COR-L47 (cell line): ENCODE results near the gene CPNE5.
"Not testable (repeated sequence)": the region's sequence is repeated elsewhere in the genome, so short reads cannot be mapped to it uniquely, and the experiment has no call there.

Experiments
- DNase-seq: peaks from one replicate; lab custom pipeline; 2025; lab: John Stamatoyannopoulos, UW

CPNE5 gene

DNA sequence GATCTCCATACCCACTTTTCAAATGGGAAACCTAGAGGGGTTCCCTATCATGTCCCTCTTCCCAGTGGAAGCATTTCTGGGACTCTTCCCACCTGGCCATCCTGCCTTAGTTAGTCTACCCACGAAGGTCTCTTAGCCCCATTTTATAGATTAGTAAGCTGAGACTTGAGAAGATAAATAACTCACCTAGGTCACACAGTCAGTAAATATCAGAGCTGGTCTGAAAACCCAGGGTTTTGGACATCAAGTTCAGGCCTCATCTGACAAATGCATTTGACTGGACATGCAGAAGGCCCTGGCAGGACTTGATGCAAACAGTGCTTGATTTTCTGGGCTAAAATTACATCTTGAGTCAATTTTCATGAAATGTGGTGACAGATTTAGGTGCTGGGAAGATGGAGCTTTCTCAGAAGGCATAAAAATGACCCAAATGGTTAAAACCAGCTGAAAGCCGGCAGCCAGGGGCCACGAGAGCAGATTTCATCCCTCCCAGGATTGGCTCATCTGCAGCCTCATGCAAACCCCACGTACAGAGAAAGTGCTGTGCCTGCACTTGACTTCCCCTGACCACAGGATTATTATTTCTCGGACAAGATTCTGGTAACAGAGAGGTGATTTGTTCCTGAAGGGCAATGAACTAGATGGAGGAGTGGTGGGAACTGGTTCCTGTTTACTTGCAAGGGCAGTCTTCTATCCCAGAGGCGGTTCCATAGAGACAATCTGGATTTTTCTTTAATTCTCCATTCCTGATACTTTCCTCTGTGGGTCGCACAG lies 23.1 kb downstream of the CPNE5 start:
- no peak for DNase-seq

GRCh38 chr6:36814249-36814648 lies 25.0 kb downstream of the CPNE5 start:
- DNase-seq = no peak

GRCh38 chr6:36813526-36813925 lies 25.7 kb downstream of the CPNE5 start:
- DNase-seq = no peak

DNA sequence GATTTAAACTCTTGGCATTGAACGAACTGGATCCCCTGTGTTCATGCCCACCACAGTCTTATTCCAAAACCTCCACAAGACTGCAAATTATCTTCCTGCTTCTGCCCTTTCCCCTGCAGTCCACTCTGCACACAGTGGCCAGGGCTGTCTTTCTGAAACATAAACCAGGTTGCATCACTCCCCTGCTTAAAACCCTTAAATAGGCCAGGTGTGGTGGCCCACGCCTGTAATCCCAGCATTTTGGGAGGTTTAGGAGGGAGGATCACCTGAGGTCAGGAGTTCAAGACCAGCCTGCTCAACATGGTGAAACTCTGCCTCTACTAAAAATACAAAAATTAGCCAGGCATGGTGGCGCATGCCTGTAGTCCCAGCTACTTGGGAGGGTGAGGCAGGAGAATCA lies 26.2 kb downstream of the CPNE5 start:
- not testable (repeated sequence) for DNase-seq

DNA sequence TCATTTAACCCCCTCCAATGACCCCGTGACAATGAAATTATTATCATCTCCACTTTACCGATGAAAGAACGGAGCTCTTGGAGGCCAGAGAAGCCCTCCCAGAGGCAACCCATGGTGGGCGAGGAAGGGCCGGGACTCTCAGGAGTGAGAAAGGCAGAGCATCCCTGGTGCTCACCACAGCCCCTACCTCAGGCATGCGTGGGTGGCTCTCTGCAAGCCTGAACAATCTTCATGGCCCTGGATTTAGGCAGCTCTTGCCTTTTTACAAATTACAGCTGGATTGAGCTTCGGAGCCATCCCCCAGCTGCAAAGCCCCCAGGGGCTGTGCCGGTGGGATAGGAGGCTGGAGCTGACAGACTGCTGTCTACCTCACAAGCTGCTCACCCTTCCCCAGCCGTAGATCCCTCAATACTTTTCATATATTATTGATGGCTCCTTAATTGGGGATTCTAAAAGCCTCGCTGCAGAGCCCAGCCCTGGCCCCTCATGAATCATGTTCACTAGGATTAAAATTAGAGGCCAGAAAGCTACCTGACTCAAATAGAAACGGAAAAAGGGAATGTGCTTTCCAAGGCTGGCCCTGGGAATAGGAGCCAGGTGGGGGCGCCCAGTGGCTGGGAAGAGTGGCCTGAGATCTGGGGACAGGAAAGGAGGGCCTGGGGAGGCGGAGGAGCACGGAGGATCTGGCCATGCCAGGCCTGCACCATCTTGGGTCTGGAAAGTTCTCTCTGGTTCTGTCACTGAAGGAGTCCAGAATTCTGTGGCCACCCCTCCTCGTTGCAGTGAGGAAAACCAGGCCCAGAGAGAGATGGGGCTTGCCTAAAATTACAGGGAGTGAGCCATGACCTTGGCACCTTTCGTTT lies 29.1 kb downstream of the CPNE5 start:
- DNase-seq = no peak

DNA sequence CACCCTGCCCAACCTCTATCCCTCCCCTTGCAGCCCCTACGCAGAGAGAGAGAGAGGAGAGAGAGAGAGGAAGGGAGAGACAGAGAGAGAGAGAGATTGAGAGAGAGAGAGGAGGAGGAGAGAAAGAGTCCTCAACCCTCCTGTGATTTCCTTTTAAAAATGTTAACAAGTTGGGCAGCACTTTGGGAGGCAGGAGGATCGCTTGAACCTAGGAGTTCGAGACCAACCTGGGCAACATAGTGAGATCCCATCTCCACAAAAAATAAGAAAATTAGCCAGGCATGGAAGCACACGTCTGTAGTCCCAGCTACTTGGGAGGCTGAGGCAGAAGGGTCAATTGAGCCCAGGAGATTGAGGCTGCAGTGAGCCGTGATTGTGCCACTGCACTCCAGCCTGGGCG lies 30.1 kb downstream of the CPNE5 start:
- no peak for DNase-seq

DNA sequence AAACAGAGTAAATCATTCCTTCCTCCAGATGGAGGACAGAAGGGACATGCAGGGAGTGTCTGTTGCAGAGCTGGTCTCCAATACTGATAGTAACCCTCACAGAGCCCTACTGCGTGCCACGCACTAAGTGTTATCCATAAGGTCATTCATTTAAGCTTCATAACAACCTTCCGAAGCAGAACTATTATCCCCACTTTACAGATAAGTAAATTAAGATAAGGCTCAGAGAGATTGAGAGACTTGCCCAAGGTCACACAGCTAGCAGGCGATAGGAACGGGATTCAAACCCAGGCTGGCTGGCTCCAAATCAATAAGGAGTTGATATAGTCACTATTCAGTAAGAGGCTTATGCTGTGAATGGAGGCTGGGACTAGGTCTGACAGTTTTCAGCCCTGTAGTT lies 30.6 kb downstream of the CPNE5 start:
- no peak for DNase-seq

- no peak for DNase-seq
Observed at GRCh38 chr6:36807750-36808149, 31.5 kb downstream of the CPNE5 start.

DNA sequence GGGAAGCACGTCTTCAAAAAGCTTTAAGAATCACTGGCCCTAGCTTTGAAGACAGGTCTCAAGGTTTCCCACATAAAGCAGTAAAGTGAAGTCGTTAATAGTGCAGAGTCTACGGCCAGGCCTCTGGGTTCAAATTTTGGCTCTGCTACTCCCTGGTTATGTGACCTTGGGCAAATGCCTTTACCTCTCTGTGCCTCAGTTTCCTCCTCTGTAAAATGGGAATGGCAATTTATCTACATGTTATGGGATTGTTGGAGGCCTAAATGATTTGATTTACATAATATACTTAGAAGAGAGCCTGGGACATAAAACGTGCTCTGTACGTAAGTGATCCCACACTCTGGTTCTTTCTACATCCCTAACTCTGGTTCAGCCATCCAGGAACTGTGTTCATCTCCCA lies 32.1 kb downstream of the CPNE5 start:
- no peak for DNase-seq

GRCh38 chr6:36805917-36806316 lies 33.3 kb downstream of the CPNE5 start:
- DNase-seq = no peak

DNA sequence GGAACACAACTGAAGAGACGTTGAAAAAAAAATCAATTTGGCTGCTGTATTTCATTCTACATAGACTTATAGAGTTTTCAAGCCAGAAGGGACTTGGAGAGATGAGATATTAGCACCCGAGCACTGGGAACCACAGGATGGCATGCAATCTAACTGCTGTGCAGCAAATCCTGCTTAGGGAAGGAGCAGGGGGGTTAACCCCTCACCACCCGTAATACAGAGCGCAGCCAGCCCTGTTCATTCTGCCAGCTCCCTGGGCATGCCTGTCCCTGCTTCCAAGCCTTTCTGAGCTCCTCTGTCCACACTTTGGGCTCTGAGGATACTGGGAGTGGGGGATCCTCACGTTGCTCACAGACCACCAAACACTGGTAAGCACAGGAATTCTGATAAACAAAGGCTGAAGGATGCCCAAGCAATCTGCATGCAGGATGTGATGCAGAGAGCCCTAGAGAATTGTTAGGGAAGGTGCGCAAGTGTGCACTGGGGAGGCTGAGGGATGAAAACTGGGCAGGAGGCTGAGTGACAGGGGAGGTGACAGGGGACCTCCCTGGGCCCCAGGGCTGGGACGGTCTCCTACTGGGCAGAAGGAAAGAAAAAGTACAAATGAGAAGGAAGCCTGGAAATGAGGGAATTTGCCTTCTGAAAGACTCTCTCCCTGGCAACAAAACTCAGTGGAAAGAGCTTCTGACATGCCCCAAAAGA lies 34.0 kb downstream of the CPNE5 start:
- DNase-seq = no peak

DNA sequence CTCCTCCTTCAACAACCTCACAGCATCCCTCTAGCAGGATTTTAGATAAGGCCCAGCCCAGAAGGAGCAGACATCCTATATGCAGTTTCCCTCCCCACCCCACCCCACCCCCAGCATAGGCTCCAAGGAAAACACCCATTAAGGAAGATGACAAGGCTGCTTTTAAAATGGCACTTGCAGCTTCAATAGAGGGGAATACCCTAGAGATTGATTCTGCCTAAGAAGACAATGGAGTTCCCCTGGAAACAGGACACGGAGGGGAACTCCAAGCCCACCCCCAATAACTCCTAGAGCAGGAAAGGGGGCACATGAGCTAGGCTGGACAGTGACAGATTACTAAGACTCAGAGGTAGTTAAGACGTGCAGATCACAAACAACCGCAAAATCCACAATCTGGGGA lies 34.7 kb downstream of the CPNE5 start:
- no peak for DNase-seq

DNA sequence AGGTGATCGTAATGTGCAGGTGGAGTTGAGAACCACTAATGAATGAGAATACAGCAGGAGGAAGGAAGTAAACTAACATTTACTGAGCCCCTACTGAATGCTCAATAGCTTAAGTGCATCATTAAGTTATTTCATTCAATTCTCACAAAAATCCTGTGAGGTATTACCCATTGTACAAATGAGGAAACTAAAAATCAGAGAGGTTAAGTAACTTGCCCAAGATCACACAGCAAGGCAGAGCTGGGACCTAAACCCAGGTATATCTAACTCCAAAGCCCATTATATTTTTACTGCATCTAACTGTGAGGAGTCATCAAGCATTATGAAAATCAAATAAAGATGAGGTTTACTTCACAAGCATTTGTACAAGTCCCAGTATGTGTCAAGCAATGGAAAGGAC lies 35.3 kb downstream of the CPNE5 start:
- DNase-seq = no peak

DNA sequence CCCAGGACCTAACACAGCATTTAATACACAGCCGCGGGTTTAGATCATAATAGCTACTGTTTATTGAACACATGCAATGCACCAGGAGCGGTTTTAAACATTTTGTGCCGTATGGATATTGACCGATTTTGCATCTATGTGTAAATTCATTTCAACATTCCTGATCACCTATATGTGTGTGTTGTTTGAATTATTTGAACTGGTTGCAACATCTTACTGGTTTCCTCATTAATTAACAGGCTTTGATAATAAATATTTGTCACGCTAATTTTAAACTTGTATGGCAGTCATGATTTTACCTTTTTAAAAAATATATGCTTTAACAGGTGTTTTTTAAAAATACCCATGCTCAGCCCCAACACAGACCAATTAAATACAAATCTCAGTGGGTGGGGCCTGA lies 35.8 kb downstream of the CPNE5 start:
- no peak for DNase-seq

DNA sequence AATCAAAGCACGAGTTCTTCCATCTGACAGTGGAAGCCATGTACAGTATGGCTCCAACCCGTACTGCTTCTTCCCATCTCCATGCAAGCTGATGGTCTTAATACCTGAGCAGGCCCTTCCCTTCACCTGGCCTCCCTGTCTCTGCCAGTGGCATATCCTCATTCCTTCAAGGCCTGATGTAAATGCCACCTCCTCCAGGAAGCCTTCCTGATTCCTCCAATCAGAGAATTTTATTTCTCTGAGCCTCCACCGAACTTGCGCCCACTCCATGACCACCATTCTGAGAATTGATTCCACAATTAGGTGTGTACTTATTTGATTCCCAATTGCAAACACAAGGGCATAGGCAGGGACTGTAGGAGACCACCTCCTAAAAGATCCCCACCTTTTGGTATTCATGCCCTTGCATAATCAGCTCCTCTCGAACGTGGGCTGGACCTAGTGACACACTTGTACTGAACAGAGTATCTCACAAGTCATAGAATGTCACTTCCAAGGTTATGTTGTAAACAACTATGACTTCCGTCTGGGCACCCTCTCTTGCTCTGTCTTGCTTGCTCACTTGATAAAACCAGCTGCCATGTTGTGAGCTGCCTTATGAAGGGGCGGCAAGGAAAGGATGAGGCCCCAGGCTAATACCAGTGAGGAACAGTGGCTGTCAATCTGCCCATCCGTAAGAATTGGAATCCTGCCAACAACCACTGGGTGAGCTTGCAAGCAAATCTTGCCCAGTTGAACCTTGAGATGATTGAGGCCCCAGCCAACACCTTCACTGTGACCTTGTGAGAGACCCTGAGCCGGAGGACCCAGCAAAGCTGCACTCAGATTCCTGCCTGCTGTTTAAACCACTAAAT lies 38.8 kb downstream of the CPNE5 start:
- no peak for DNase-seq

DNA sequence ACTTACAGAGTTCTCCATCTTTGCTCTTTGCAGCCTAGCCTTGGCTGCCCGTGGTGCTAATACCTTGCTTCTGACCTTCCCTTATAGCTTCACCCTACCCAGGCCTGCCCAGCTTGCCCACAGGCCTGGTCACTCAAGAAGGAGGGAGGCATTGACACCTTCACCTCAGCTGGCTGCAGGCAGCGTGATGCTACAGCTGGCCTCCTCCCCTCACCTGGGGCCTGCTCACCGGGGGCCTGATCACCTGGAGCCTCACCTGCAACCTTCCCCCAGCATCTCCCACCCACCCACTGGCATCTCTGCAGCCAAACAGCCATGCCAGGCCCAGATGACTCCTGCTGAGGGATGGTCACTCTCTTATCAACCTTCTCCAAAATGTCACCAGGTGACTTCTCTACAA lies 40.4 kb downstream of the CPNE5 start:
- no peak for DNase-seq

GRCh38 chr6:36797653-36798052 lies 41.6 kb downstream of the CPNE5 start:
- no peak for DNase-seq

GRCh38 chr6:36797055-36797454 lies 42.2 kb downstream of the CPNE5 start:
- DNase-seq = no peak

DNA sequence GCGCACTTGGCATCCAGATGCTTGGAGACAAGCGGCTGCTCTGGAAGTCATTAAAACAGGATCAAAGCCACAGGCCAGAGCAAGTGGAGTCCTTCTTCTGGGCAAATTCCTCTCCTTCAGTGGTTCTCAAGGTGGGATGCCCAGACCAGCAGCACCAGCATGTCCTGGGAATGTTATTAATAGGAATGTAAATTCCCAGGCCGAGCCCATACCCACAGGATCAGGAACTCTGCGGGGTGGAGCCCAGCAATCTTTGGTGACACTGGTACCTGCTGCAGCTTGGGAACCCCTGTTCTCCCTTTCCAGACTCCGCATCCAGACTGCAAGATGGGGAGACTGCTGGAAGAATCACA lies 44.6 kb downstream of the CPNE5 start:
- no peak for DNase-seq

DNA sequence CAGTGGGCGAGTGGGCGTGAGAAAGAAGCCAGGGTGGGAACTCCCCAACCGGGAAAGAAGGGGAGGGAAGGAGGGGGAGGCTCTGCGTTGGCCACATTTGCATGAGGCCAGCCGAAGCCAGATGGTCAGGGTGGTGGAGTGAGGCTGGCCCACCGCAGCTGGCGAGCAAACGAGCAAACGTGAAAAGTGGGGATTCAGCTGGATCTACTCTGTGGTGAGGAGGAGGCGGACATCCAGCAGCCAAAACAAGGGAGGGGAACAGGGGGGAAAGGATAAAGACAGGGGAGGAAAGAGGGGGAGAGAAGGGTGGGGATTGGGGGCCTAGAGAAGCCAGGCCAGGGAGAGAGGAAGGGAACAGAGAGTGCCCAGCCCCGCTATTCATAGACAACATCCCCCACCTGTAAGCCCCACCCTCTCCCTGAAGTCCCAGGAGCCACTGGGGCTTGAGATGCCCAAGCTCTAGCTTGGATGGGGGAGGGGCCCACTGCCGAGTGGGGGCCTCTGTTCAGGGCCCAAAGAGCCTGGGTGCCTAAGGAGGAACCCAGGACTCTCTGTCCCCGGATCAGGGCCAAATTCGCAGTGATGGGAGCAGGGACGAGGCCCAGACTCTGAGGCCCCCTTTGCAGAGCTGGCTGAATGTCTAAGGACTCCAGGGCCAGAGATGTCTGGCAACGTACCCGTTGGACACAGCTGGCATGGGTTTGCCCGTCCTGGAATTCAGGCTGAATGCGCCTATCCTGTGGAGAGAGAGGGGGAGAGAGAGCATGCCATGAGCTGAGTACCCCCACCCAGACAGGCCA lies 45.1 kb downstream of the CPNE5 start:
- no peak for DNase-seq

DNA sequence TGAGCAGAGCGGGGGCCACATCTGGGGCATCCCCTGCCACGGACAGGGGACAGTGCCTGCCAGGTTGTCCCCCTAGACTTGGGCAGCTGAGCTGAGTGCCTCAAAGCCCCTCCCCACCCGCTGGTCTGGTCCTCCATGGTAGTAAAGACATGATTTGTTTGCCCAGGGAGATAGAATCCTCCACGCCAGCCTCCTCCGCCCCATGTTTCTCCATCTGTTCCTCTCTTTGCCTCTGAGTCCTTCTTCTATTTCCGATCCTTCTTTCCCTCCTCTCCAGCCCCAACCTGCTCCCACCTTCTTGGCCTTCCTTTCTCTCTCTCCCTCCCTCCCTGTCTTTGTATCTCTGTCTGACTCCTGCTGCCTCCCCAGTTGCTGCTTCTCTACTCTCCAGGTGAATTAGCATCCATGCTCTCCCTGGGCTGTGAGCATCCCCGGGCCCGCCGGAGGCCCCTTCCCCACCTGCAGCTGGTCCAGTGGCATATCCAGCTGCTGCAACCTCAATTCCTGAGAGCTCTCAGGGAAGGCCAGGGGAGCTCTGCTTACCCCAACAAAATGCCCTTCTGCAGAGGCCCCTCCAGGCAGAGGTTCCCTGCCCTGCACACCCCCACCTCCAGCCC lies 45.8 kb downstream of the CPNE5 start:
- DNase-seq = no peak
